Peyer's patch (tissue), 4 donors: ENCODE results near the gene HOXC4.

Experiments used
- POLR2A ChIP-seq, 2 donors: fragments of 450-650 bp; IDR thresholded peaks; one replicate each; pipeline ENCODE4 v1.5.1; 2017; ENCODE audit warnings: antibody characterized with exemption in 2 of 2, mild to moderate bottlenecking in 2 of 2, moderate library complexity in 2 of 2
- TF ChIP-seq, protein P1 (sequence below), 6 experiments: fragments of 450-650 bp in 4 of 6; fragments of 200-600 bp in 2 of 6; sonication (generic) in 1 of 6; IDR thresholded peaks; one replicate each; pipeline ENCODE4 v1.5.1; 2017 to 2019; ENCODE audit warnings: antibody characterized with exemption in 6 of 6, mild to moderate bottlenecking in 3 of 6, moderate library complexity in 1 of 6

DNA sequence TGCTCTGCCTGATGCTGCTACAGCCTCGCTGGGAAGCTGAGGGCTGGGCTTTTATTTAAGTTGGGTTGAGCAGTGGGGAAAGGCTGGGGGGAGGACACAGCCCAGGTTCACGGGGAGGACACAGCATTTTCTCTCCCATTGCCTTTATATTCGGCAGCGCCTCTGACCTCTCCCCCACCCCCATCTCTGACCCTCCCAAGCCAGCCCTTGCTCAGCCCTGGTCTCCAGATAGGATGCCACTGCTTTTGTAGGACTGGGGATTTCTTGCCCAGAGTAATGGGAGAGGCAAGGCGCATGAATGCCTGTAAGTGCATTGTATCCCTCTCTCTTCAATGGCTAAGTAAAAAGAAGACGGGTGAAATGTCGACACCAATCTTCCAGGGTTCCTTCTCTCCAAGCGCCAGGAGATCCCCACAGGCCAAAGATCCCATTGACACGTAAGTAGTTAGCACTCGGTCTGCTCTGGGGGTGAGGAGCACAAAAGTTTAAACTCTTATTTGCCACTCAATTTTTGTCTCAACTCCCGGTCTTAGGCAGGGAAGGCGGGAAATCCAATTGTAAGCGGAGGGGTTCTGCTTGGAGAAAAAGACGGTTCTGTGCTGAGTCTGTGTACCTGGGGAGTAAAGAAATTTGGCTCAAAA lies 4.6 kb downstream of the HOXC4 start:
- no peak for TF ChIP-seq POLR2A (IDR thresholded peaks at IDR 0.05)
- TF ChIP-seq, protein P1, sequence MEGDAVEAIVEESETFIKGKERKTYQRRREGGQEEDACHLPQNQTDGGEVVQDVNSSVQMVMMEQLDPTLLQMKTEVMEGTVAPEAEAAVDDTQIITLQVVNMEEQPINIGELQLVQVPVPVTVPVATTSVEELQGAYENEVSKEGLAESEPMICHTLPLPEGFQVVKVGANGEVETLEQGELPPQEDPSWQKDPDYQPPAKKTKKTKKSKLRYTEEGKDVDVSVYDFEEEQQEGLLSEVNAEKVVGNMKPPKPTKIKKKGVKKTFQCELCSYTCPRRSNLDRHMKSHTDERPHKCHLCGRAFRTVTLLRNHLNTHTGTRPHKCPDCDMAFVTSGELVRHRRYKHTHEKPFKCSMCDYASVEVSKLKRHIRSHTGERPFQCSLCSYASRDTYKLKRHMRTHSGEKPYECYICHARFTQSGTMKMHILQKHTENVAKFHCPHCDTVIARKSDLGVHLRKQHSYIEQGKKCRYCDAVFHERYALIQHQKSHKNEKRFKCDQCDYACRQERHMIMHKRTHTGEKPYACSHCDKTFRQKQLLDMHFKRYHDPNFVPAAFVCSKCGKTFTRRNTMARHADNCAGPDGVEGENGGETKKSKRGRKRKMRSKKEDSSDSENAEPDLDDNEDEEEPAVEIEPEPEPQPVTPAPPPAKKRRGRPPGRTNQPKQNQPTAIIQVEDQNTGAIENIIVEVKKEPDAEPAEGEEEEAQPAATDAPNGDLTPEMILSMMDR (IDR thresholded peaks at IDR 0.05): no peak
